WTC11 (cell line): ENCODE results near the gene THOC5. TPM values are rescaled to one million over a fixed set of nuclear protein-coding genes. Genes with fewer than 3 reads are reported as not detected.

ENCODE experiments used
- ATAC-seq: fragments of 200-7000 bp; cut with Tn5 transposase; 2 replicates; pipeline ENCODE4 v1.10.0; 2021; ENCODE audit warnings: mild to moderate bottlenecking, moderate library complexity
- CTCF ChIA-PET: fragments of 300-600 bp; sonication (Branson Sonifier 250); formaldehyde crosslinking; loops from one replicate; lab custom pipeline; 2021; ENCODE audit warnings: antibody characterized with exemption; lab: Charles Lee
- POLR2A ChIA-PET: fragments of 350-600 bp; sonication (Branson Sonifier 250); formaldehyde crosslinking; loops from one replicate; lab custom pipeline; 2021; ENCODE audit warnings: antibody characterized with exemption; lab: Charles Lee
- DNase-seq: peaks from one replicate; pipeline ENCODE4 v3.0.0; 2021; ENCODE audit warnings: low spot score
- H3K27ac Mint-ChIP-seq: 2 replicates; pipeline ENCODE4 v1.8.0; 2021; ENCODE audit warnings: mixed read lengths
- H3K27me3 Mint-ChIP-seq: 2 replicates; pipeline ENCODE4 v1.8.0; 2021; ENCODE audit warnings: low read depth, mild to moderate bottlenecking, moderate library complexity, mixed read lengths
- H3K36me3 Mint-ChIP-seq: 2 replicates; pipeline ENCODE4 v1.8.0; 2021; ENCODE audit warnings: mixed read lengths
- H3K4me1 Mint-ChIP-seq: 2 replicates; pipeline ENCODE4 v1.8.0; 2022; ENCODE audit warnings: mixed read lengths
- H3K4me3 Mint-ChIP-seq: 2 replicates; pipeline ENCODE4 v1.8.0; 2021; ENCODE audit warnings: mild to moderate bottlenecking, moderate library complexity, mixed read lengths
- H3K9me3 Mint-ChIP-seq: 2 replicates; pipeline ENCODE4 v1.8.0; 2021; ENCODE audit warnings: mixed read lengths
- ARID4B ChIP-seq: sonication (generic); formaldehyde crosslinking; IDR thresholded peaks from 2 replicates; pipeline ENCODE4 v1.8.0; 2023; ENCODE audit warnings: missing genetic modification reagents, mild to moderate bottlenecking, borderline replicate concordance
- ATF6 ChIP-seq: sonication (generic); formaldehyde crosslinking; IDR thresholded peaks from 2 replicates; pipeline ENCODE4 v1.8.1; 2023; ENCODE audit warnings: mild to moderate bottlenecking, missing genetic modification reagents
- CDX4 ChIP-seq: fragments of 250-450 bp; sonication (Bioruptor Pico); IDR thresholded peaks from 2 replicates; pipeline ENCODE4 v1.9.0; 2021; ENCODE audit warnings: moderate library complexity, mild to moderate bottlenecking, inconsistent platforms, borderline replicate concordance
- E2F1 ChIP-seq: sonication (generic); formaldehyde crosslinking; IDR thresholded peaks from 2 replicates; pipeline ENCODE4 v1.8.0; 2022; ENCODE audit warnings: mild to moderate bottlenecking, missing genetic modification reagents
- E2F4 ChIP-seq: sonication (generic); formaldehyde crosslinking; IDR thresholded peaks from 2 replicates; pipeline ENCODE4 v1.8.1; 2022; ENCODE audit warnings: low read depth, mild to moderate bottlenecking, moderate library complexity, missing genetic modification reagents, borderline replicate concordance
- ESRRA ChIP-seq: sonication (generic); formaldehyde crosslinking; IDR thresholded peaks from 2 replicates; pipeline ENCODE4 v1.8.1; 2022; ENCODE audit warnings: mild to moderate bottlenecking, missing genetic modification reagents, borderline replicate concordance
- FOXJ3 ChIP-seq: sonication (generic); formaldehyde crosslinking; IDR thresholded peaks from 2 replicates; pipeline ENCODE4 v1.9.0; 2021; ENCODE audit warnings: missing genetic modification reagents, mild to moderate bottlenecking, borderline replicate concordance
- GRHL2 ChIP-seq: fragments of 250-450 bp; sonication (Bioruptor Pico); IDR thresholded peaks from 2 replicates; pipeline ENCODE4 v1.8.0; 2022; ENCODE audit warnings: mild to moderate bottlenecking, moderate library complexity; ENCODE audit not compliant: insufficient replicate concordance, severe bottlenecking
- KAT7 ChIP-seq: sonication (generic); formaldehyde crosslinking; IDR thresholded peaks from 2 replicates; pipeline ENCODE4 v1.8.1; 2023; ENCODE audit warnings: missing genetic modification reagents, mild to moderate bottlenecking, borderline replicate concordance
- NFATC4 ChIP-seq: fragments of 250-450 bp; sonication (Bioruptor Pico); IDR thresholded peaks from 2 replicates; pipeline ENCODE4 v1.9.0; 2021; ENCODE audit warnings: mild to moderate bottlenecking
- NFE2L1 ChIP-seq: sonication (generic); formaldehyde crosslinking; IDR thresholded peaks from 2 replicates; pipeline ENCODE4 v1.8.1; 2023; ENCODE audit warnings: missing genetic modification reagents
- OVOL2 ChIP-seq: fragments of 250-450 bp; sonication (Bioruptor Pico); IDR thresholded peaks from 2 replicates; pipeline ENCODE4 v1.9.0; 2021; ENCODE audit warnings: mild to moderate bottlenecking, borderline replicate concordance
- PRDM15 ChIP-seq: sonication (generic); formaldehyde crosslinking; IDR thresholded peaks from 2 replicates; pipeline ENCODE4 v1.8.0; 2022; ENCODE audit warnings: missing genetic modification reagents
- RELA ChIP-seq: sonication (generic); formaldehyde crosslinking; IDR thresholded peaks from 2 replicates; pipeline ENCODE4 v1.8.1; 2022; ENCODE audit warnings: missing genetic modification reagents, mild to moderate bottlenecking, borderline replicate concordance
- total RNA-seq: library from RNA; stranded (reverse); gene quantifications from 3 replicates; pipeline ENCODE4 v1.2.3, GENCODE V29; 2021
- TF ChIP-seq, protein P1 (sequence below): fragments of 250-450 bp; sonication (Bioruptor Pico); IDR thresholded peaks from 2 replicates; pipeline ENCODE4 v1.9.0; 2021; ENCODE audit warnings: mild to moderate bottlenecking

THOC5 gene
- total RNA-seq, 1 experiment from 2014 or later = 51.2 TPM

DNA sequence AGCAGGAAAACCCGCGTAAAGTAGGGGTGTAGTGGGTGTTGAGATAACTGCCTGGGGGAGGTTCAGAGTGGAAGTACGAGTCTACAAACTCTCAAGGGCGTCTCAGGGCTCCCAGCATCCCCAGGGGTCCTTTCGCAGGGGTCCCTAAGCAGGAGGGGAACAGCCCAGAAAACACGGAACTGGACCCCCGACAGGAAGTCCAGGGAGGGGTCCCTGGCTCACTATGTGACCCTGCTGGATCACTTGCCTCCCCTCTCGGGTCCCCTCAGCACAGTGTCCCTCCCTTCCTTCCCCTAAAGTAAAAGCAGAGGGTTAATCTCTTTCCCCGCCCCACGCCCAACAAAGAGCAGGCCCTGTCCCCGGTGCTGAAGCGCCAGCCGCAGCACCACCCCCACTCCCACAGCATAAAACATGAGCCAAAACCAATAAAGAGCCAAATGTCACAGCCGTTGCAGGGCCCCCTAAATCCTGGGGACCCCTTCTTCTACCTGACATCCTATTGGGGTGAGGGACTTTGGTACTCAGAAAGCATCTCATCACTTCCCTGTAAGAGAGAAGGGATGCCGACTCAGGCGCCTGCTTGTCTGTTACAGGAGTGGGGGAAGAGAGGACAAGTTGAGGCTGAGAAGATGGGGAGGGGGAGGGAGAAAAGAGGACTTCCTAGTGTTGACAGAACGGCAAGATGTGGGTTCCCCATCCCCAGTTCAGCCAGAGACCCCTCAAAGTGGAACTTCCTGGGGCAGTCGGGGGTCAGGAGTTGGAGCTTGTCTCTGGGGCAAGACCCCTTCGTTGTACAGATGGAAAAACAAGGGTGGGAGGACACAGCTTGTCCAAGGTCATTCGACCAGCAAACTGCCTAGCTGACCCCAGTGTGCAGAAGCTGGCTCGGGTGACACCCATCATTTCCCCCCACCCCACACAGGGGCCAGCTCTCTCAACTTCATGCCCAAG is 75.0 kb downstream of the THOC5 start (continued):
- TF ChIP-seq ARID4B = 0 out of 2 replicates have a peak, but pooled peaks have one; percentile 32
- no peak for TF ChIP-seq NFE2L1 (CRISPR knock-in tag)
- TF ChIP-seq PRDM15 (CRISPR knock-in tag) = peak; percentile 40; the same call in 1 of the 2 replicates
- 0 out of 2 replicates have a peak, but pooled peaks have one; percentile 45 for TF ChIP-seq RELA

DNA sequence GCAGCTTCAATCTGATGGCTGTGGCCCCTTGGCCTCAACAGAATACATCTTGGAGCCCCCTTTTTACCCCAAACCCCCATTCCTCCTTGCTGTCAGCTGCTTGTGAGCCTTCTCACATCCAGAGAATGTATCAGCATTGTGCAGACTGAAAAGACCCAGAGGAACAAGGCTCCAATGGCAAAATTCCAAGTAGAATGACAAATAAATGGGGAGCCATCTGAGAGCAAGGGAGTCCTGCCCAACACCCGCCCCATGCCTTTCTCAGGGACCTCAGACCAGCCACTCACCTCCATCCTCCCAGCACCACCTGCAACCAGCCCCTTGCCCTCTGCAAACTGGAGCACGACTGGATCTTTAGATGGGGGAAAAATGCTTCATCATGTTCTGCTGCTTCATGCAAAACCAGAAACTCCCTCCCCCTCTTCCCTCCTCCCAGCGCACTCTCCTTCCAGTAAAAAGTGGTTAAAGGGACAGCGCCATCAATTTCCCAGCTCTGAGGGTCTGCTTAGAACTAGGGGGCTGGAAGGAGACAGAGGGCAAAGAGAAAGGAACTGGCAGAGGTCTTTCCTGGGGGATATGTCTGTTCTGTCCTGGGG is 75.7 kb downstream of the THOC5 start:
- DNase-seq (no peak), ATAC-seq (no peak)
- peaks cover 42% of the 10 kb centered on the region for H3K4me1 Mint-ChIP-seq
- H3K27me3 Mint-ChIP-seq = peaks cover 71% of the 10 kb centered on the region
- H3K36me3 Mint-ChIP-seq = no peaks in the 10 kb centered on the region
- ChIA-PET CTCF (interaction anchor here (0.5 kb wide), 1 partner anchor 118 kb away, joined by 3 read pairs; no protein-coding TSS in a partner anchor), POLR2A (no interaction called here)
- H3K4me3 Mint-ChIP-seq = peak overlapping the region; percentile 60
- no peaks in the 10 kb centered on the region for H3K9me3 Mint-ChIP-seq
- no peak overlapping the region for H3K27ac Mint-ChIP-seq
- TF ChIP-seq FOXJ3 (CRISPR knock-in tag) = no peak
- TF ChIP-seq NFATC4 (CRISPR knock-in tag) = no peak
- TF ChIP-seq, protein P1, sequence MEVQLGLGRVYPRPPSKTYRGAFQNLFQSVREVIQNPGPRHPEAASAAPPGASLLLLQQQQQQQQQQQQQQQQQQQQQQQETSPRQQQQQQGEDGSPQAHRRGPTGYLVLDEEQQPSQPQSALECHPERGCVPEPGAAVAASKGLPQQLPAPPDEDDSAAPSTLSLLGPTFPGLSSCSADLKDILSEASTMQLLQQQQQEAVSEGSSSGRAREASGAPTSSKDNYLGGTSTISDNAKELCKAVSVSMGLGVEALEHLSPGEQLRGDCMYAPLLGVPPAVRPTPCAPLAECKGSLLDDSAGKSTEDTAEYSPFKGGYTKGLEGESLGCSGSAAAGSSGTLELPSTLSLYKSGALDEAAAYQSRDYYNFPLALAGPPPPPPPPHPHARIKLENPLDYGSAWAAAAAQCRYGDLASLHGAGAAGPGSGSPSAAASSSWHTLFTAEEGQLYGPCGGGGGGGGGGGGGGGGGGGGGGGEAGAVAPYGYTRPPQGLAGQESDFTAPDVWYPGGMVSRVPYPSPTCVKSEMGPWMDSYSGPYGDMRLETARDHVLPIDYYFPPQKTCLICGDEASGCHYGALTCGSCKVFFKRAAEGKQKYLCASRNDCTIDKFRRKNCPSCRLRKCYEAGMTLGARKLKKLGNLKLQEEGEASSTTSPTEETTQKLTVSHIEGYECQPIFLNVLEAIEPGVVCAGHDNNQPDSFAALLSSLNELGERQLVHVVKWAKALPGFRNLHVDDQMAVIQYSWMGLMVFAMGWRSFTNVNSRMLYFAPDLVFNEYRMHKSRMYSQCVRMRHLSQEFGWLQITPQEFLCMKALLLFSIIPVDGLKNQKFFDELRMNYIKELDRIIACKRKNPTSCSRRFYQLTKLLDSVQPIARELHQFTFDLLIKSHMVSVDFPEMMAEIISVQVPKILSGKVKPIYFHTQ (CRISPR knock-in tag) = no peak
- TF ChIP-seq CDX4 = no peak
- TF ChIP-seq GRHL2 (CRISPR knock-in tag) = no peak
- no peak for TF ChIP-seq OVOL2 (CRISPR knock-in tag)
- TF ChIP-seq ATF6 = no peak
- no peak for TF ChIP-seq ESRRA (CRISPR knock-in tag)
- no peak for TF ChIP-seq KAT7
- no peak for TF ChIP-seq E2F4 (CRISPR knock-in tag)
- TF ChIP-seq E2F1 = no peak
